ENCODE results near the gene ABHD14A.
A peak's percentile ranks its signal among the peaks of the same experiment; 100 is the strongest.

ABHD14A gene

DNA sequence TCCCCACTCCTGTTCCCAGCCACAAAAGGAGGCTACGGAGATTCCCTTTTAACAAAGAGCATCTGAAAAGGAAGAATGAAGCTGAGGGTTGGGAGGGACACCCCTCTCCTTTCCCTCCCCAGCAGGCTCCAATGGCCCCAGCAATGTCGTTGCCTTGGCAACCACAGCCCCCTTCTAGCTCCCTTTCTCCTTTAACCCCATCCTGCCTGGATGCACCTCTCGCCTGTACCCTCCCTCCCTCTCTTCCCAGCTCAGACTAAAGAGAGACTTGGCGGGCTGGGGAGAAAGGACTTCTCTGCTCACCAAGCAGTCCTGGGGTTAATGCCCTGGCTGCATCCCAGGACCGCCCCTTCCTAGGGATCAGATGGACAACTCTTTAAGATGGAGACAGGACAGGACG, 27.9 kb downstream of the ABHD14A start:
- ChIA-PET CTCF (interaction anchor here (0.7 to 1.2 kb wide), 2 partner anchors 20 to 38 kb away, joined by 3 read pairs; no protein-coding TSS in a partner anchor), POLR2A (ENCODE audit: low non-redundant PET) (no interaction called here)
- TF ChIP-seq, protein P1, sequence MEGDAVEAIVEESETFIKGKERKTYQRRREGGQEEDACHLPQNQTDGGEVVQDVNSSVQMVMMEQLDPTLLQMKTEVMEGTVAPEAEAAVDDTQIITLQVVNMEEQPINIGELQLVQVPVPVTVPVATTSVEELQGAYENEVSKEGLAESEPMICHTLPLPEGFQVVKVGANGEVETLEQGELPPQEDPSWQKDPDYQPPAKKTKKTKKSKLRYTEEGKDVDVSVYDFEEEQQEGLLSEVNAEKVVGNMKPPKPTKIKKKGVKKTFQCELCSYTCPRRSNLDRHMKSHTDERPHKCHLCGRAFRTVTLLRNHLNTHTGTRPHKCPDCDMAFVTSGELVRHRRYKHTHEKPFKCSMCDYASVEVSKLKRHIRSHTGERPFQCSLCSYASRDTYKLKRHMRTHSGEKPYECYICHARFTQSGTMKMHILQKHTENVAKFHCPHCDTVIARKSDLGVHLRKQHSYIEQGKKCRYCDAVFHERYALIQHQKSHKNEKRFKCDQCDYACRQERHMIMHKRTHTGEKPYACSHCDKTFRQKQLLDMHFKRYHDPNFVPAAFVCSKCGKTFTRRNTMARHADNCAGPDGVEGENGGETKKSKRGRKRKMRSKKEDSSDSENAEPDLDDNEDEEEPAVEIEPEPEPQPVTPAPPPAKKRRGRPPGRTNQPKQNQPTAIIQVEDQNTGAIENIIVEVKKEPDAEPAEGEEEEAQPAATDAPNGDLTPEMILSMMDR (conservative IDR thresholded peaks at IDR 0.05; ENCODE audit: low read depth): no peak
- peak overlapping the region; percentile 58 for H3K27ac ChIP-seq
- DNase-seq (ENCODE audit: low spot score): no peak

DNA sequence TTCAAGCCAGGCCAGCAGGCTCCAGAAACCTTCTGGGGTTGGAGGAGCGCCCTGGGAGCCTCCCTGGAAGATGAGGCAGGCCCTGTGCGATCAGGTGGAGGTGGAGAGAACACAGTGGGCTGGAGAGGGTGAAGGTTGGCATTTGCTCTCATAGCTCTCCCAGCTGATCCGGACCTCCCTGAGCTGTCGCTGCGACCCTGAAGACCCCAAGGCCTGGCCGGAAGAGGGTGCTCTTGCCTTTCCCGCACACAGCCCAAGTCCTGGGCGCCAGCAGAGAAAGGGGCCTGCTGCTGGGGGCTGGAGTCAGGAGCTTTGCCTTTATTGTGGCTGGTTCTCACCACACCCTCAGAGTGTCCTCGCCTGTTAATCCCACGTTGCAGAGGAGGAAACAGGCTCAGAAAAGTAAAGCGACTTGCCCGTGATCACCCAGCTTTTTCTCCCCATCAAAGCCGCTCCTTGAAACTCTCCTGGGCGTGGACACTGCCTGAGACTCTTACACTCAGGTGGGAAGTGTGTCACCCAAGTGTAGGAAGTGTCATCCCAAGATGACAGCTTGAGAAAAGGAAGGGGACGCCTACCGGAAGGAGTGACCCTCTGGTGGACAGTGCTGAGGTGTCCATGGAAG, 29.4 kb downstream of the ABHD14A start:
- CTCF ChIA-PET: no interaction called here
- POLR2A ChIA-PET (ENCODE audit: low non-redundant PET): no interaction called here
- no peak for DNase-seq (ENCODE audit: low spot score)
- TF ChIP-seq, protein P1 (conservative IDR thresholded peaks at IDR 0.05; ENCODE audit: low read depth): peak; percentile 37
- H3K27ac ChIP-seq: peak overlapping the region; percentile 58

DNA sequence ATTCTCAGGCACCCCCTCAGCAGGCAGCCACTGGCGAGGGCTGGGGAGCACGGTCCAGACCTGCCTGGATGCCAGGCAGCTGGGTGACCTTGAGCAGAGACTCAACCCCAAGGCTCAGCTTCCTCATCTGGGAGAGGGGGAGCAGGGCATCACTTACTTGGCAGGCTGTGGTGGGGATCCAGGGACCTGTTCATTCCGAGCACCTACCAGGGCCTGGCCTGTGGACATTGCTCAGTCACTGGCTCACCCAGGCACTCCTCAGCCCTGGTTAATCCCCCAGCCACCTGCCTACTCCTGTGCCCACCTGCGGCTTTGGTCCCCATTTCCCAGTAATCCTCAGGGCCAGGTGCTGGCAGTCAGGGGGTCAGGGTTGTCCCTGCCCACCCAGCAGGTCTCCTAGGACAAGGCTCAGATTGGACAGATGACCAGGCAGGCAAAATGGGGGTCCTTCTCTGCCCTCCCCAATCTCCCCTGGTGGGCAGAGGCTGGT, 30.1 kb downstream of the ABHD14A start:
- POLR2A ChIA-PET (ENCODE audit: low non-redundant PET): no interaction called here
- DNase-seq (ENCODE audit: low spot score): no peak
- TF ChIP-seq, protein P1 (conservative IDR thresholded peaks at IDR 0.05; ENCODE audit: low read depth): no peak
- H3K27ac ChIP-seq: peak overlapping the region; percentile 58
- CTCF ChIA-PET: interaction anchor here (1.0 kb wide), 1 partner anchor 49 kb away, joined by 4 read pairs; no protein-coding TSS in a partner anchor

DNA sequence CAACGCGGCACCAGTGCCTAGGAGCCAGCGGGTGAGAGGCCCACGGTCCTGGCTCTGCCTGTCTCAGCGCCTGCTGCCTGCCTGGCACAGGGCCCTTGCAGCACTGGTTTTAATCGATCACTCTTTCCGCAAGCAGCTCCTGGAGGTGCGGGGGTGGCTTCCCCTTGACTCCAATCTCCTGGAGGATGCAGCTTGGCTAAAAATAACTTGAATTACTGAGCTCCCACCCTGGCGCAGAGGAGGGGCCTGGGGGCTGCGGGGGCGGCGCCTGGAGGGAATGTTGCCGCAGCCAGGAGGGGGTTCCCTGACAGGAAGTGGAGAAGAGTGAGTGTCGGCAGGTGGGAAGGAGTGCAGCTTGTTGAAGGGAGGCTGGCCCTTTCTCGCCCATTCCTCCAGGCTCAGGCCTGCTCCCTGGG, 30.7 kb downstream of the ABHD14A start:
- TF ChIP-seq, protein P1 (conservative IDR thresholded peaks at IDR 0.05; ENCODE audit: low read depth): no peak
- H3K27ac ChIP-seq: peak overlapping the region; percentile 58
- peak; percentile 25 for DNase-seq (ENCODE audit: low spot score)
- CTCF ChIA-PET: interaction anchor here (1.0 kb wide), 1 partner anchor 48 kb away, joined by 4 read pairs; no protein-coding TSS in a partner anchor
- POLR2A ChIA-PET (ENCODE audit: low non-redundant PET): interaction anchor here (1.0 kb wide), 1 partner anchor 10 kb away, joined by 3 read pairs; the partner anchor contains the start of gene RPL29

DNA sequence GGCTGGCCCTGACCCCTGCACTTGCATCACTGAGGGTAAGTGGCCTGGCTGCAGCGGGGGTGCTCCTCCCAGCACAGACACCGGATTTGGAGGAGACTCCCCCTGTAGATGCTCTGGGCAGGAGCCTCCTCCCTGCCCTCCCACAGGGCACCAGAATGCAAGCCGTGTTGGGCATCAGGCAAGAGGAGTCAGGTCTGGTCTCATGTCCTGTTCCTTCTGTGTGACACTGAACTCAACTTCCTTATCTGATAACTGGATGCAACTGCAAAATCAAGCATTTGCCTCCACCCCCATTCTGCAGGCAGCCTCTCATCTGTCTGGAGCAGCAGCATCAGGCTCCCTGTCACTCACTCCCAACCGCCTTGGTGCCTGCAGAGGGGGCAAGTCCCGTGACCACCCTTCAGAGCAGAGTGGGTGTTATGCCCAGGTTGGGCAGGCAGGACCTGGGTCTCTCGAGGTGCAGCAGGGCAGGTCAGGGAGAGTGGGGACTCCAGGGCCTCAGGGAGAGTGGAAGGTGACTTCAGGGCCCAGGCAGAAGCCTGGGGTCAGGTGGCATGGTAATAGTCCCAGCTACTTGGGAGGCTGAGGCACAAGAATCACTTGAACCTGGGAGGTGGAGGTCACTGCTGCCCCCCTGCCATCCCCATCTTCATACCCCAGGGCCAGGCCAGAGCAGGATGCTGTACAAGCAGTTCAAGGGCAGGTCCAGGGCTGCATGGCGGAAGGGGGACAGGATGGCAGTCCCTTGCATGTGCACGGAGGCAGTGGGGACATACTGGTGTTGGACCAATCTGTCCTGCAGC, 31.4 kb downstream of the ABHD14A start:
- TF ChIP-seq, protein P1 (conservative IDR thresholded peaks at IDR 0.05; ENCODE audit: low read depth): no peak
- no peak for DNase-seq (ENCODE audit: low spot score)
- ChIA-PET CTCF (interaction anchor here (1.0 kb wide), 1 partner anchor 47 kb away, joined by 4 read pairs; no protein-coding TSS in a partner anchor), POLR2A (ENCODE audit: low non-redundant PET) (interaction anchor here (1.0 kb wide), 2 partner anchors 10 to 49 kb away, joined by 3 read pairs; partner anchors contain the start of gene RPL29)
- peak overlapping the region; percentile 58 for H3K27ac ChIP-seq

DNA sequence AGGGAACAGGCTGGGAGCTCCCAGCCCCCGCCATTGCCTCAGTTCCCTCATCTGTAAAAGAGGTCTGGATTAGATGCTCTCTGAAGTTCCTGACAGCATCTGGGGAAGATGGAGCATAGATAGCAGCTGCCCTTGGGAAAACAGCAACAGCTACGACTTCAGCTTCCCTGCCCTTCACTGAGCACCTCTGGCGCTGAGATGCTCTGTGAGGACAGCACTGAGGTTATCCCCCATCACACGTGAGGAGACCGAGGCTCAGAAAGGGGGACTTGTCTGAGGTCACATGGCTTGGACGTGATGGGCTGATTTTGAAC, 31.9 kb downstream of the ABHD14A start:
- DNase-seq (ENCODE audit: low spot score): no peak
- CTCF ChIA-PET: no interaction called here
- peak overlapping the region; percentile 58 for H3K27ac ChIP-seq
- TF ChIP-seq, protein P1 (conservative IDR thresholded peaks at IDR 0.05; ENCODE audit: low read depth): no peak
- POLR2A ChIA-PET (ENCODE audit: low non-redundant PET): interaction anchor here (1.0 kb wide), 1 partner anchor 49 kb away, joined by 3 read pairs; no protein-coding TSS in a partner anchor
